ENCODE data around the gene GTF2H3.

Gene GTF2H3

DNA sequence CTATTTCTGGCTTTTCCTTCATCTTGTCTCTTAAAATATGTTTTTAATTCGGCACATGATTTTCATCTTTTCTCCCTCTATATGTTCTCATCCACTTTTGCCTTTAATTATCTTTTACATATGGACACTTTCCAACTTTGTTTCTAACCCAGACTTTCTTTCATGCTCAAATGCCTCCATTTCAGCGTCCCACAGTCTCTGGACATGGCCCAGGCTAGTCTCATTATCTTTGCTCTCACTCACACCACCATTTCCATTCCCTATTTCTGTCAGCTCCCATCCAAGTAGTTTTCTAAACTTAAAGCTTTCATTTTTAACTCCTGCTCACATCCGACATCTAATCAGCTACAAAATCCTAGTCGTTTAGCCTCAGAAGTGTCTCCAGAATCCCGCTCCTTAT is 14.8 kb downstream of the GTF2H3 start:
- intact Hi-C loops (cut with DNase I; ENCODE audit: low total_unique reads): no loop called here
- Histone ChIP-seq H3K4me1 (no peaks in the 10 kb centered on the region), H3K27ac (no peak overlapping the region), H3K27me3 (no peaks in the 10 kb centered on the region), H3K9me3 (no peaks in the 10 kb centered on the region), H3K4me3 (no peak overlapping the region), H3K36me3 (peaks cover 27 to 82% (median 44%) of the 10 kb centered on the region in 3 donors)
- TF ChIP-seq, protein P1, sequence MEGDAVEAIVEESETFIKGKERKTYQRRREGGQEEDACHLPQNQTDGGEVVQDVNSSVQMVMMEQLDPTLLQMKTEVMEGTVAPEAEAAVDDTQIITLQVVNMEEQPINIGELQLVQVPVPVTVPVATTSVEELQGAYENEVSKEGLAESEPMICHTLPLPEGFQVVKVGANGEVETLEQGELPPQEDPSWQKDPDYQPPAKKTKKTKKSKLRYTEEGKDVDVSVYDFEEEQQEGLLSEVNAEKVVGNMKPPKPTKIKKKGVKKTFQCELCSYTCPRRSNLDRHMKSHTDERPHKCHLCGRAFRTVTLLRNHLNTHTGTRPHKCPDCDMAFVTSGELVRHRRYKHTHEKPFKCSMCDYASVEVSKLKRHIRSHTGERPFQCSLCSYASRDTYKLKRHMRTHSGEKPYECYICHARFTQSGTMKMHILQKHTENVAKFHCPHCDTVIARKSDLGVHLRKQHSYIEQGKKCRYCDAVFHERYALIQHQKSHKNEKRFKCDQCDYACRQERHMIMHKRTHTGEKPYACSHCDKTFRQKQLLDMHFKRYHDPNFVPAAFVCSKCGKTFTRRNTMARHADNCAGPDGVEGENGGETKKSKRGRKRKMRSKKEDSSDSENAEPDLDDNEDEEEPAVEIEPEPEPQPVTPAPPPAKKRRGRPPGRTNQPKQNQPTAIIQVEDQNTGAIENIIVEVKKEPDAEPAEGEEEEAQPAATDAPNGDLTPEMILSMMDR (IDR thresholded peaks at IDR 0.05): no peak
- no peak for DNase-seq

DNA sequence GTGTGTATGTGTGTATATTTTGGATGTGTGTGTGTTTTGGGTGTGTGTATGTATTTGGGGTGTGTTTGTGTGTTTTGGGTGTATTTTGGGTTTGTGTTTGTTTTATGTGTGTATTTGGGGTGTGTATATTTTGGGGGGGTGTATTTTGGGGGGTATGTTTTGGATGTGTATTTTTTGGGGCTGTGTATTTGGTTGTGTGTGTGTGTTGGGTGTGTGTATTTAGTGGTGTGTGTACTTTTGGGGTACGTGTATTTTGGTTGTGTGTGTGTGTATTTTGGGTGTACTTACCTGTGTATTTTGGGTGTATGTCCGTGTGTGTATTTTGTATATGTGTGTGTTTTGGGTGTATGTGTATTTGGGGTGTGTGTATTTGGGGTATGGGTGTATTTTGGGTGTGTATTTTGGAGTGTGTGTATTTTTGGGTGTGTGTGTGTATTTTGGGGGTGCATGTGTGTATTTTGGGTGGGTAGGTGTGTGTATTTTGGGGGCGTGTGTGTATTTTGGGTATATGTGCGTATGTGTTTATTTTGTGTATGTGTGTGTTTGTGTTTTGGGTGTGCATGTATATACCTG is 20.6 kb downstream of the GTF2H3 start:
- no peak for DNase-seq
- H3K27ac ChIP-seq: no peak overlapping the region
- peaks cover 31 to 78% (median 42%) of the 10 kb centered on the region in 3 donors for H3K36me3 ChIP-seq
- no peaks in the 10 kb centered on the region for H3K27me3 ChIP-seq
- no peaks in the 10 kb centered on the region for H3K4me1 ChIP-seq
- intact Hi-C loops (cut with DNase I; ENCODE audit: low total_unique reads): no loop called here
- H3K9me3 ChIP-seq: no peaks in the 10 kb centered on the region
- H3K4me3 ChIP-seq: no peak overlapping the region
- TF ChIP-seq, protein P1 (IDR thresholded peaks at IDR 0.05): no peak

DNA sequence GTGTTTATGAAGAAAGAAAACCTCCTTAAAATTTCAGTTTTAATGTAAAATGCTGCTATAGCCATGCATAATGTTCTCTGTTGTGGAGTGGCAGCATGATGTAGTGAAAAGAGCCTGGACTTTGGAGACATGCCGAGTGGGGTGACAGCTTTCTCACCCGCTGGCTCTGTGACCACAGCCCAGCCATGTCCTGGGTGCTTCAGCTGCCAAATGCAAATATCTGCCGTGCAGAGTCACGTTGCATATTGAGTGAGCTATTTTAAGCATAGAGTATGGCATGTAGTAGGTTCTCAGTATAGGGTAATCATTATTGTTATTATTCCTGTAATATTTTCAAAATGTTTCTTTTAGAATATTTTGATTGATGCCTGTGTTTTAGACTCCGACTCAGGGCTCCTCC is 21.8 kb downstream of the GTF2H3 start:
- H3K36me3 ChIP-seq: peaks cover 38 to 79% (median 51%) of the 10 kb centered on the region in 3 donors
- H3K4me1 ChIP-seq: no peaks in the 10 kb centered on the region
- no peak overlapping the region for H3K4me3 ChIP-seq
- TF ChIP-seq, protein P1 (IDR thresholded peaks at IDR 0.05): no peak
- no peak overlapping the region for H3K27ac ChIP-seq
- intact Hi-C loops (cut with DNase I; ENCODE audit: low total_unique reads): no loop called here
- H3K27me3 ChIP-seq: no peaks in the 10 kb centered on the region
- H3K9me3 ChIP-seq: no peaks in the 10 kb centered on the region
- no peak for DNase-seq

DNA sequence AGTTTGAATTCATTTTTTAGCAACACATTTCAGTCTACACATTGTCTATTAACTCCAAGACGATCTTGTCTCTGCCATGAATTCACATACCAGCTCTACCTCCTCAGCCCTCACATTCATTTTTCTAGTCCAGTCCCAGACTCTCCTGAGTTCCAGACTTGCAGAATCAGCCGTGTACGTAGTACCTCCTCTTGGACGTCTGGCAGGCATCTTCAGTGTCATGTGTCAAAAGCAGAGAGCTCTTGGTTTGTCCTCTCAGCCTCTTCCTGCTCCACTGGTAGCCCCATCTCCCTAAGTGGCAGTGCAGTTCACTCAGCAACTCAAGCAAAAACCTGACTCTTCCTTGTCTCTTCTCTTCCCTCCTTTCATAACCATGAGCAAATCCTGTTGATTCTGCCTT is 22.8 kb downstream of the GTF2H3 start:
- no peaks in the 10 kb centered on the region for H3K27me3 ChIP-seq
- intact Hi-C loops (cut with DNase I; ENCODE audit: low total_unique reads): no loop called here
- TF ChIP-seq, protein P1 (IDR thresholded peaks at IDR 0.05): no peak
- H3K4me3 ChIP-seq: no peak overlapping the region
- H3K9me3 ChIP-seq: no peaks in the 10 kb centered on the region
- H3K27ac ChIP-seq: no peak overlapping the region
- H3K36me3 ChIP-seq: peaks cover 32 to 78% (median 49%) of the 10 kb centered on the region in 3 donors
- no peaks in the 10 kb centered on the region for H3K4me1 ChIP-seq
- no peak for DNase-seq

DNA sequence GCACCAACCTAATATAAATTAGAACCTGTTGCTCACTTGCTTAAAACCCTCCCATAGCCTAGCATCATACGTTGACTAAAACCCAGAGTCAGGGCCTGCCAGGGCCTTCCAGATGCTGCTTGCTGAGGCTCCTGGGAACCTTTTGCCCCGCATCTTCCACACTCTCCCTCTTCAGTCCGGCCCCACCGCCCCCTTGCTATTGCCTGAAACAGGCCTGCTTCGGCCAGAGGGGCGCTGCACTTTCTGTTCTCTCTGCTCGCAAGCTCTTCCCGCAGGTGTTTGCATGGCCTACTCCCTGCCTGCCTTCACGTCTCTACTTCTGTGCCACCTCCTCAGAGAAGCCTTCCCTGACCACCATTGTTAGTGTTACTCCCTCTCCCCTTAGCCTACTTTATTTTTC is 23.6 kb downstream of the GTF2H3 start:
- Histone ChIP-seq H3K4me3 (no peak overlapping the region), H3K36me3 (peaks cover 27 to 76% (median 45%) of the 10 kb centered on the region in 3 donors), H3K9me3 (no peaks in the 10 kb centered on the region), H3K4me1 (no peaks in the 10 kb centered on the region), H3K27me3 (no peaks in the 10 kb centered on the region), H3K27ac (no peak overlapping the region)
- intact Hi-C loops (cut with DNase I; ENCODE audit: low total_unique reads): no loop called here
- DNase-seq: no peak
- TF ChIP-seq, protein P1 (IDR thresholded peaks at IDR 0.05): no peak

Data from tibial artery (tissue), 4 donors.